NCI-H2196 (cell line): ENCODE measurements around the gene HAT1.

Experiments used
- DNase-seq: peaks from one replicate; lab custom pipeline; 2025; ENCODE audit not compliant: unreplicated experiment; lab: John Stamatoyannopoulos, UW

Gene HAT1

GRCh38 chr2:171913517-171913916 lies 8.7 kb upstream of the HAT1 start:
- DNase-seq, result no peak

- no peak for DNase-seq
Measured at GRCh38 chr2:171919453-171919852, 2.8 kb upstream of the HAT1 start.

GRCh38 chr2:171921970-171922229 lies 361 bp upstream of the HAT1 start:
- DNase-seq, result no peak

- DNase-seq, result no peak
Measured at GRCh38 chr2:171923206-171923605, 945 bp downstream of the HAT1 start.

GRCh38 chr2:171924170-171924942 lies 2.1 kb downstream of the HAT1 start:
- no peak for DNase-seq

GRCh38 chr2:171930385-171930784 lies 8.1 kb downstream of the HAT1 start:
- DNase-seq, result no peak

GRCh38 chr2:171939058-171939742 lies 16.9 kb downstream of the HAT1 start:
- no peak for DNase-seq

- no peak for DNase-seq
Measured at GRCh38 chr2:171939743-171940071, 17.4 kb downstream of the HAT1 start.

GRCh38 chr2:171941316-171941699 lies 19.0 kb downstream of the HAT1 start:
- DNase-seq, result no peak

GRCh38 chr2:171943869-171944268 lies 21.6 kb downstream of the HAT1 start:
- DNase-seq, result no peak

- no peak for DNase-seq
Measured at GRCh38 chr2:171952276-171952675, 30.0 kb downstream of the HAT1 start.

- DNase-seq, result no peak
Measured at GRCh38 chr2:171952748-171953147, 30.5 kb downstream of the HAT1 start.

GRCh38 chr2:171956135-171956825 lies 34.0 kb downstream of the HAT1 start:
- DNase-seq, result no peak

GRCh38 chr2:171957061-171957460 lies 34.8 kb downstream of the HAT1 start:
- DNase-seq, result no peak

GRCh38 chr2:171958475-171958874 lies 36.2 kb downstream of the HAT1 start:
- no peak for DNase-seq

- no peak for DNase-seq
Measured at GRCh38 chr2:171959998-171960397, 37.7 kb downstream of the HAT1 start.

- no peak for DNase-seq
Measured at GRCh38 chr2:171960570-171960969, 38.3 kb downstream of the HAT1 start.

- DNase-seq, result no peak
Measured at GRCh38 chr2:171963198-171963597, 40.9 kb downstream of the HAT1 start.

- no peak for DNase-seq
Measured at GRCh38 chr2:171964308-171964707, 42.0 kb downstream of the HAT1 start.

- no peak for DNase-seq
Measured at GRCh38 chr2:171965238-171965637, 43.0 kb downstream of the HAT1 start.

- no peak for DNase-seq
Measured at GRCh38 chr2:171965661-171966060, 43.4 kb downstream of the HAT1 start.

- no peak for DNase-seq
Measured at GRCh38 chr2:171966235-171966634, 44.0 kb downstream of the HAT1 start.
